ENCODE results near the gene NR2E3. TPM values are rescaled to one million over a fixed set of nuclear protein-coding genes. Genes with fewer than 3 reads are reported as not detected.

Gene NR2E3
- total and polyA plus RNA-seq, 9 of the 15 experiments (the other 6 are each of a cell fraction or from before 2014, with no cell fraction given) = not detected

GRCh38 chr15:71815301-71815700 is 4.9 kb downstream of the NR2E3 start:
- Histone ChIP-seq H3K27ac (ENCODE audit: extremely low read depth, low read depth, low read length) (no peak overlapping the region), H3K79me2 (ENCODE audit: control insufficient read depth, insufficient read depth, low read length) (no peaks in the 10 kb centered on the region), H3K27me3 (ENCODE audit: control insufficient read depth in 2 of 2, insufficient read depth in 2 of 2, low read length in 2 of 2) (peaks cover 19 to 58% of the 10 kb centered on the region in 2 experiments; a peak in 4 of 5 replicates), H3K4me1 (replicated peaks in 1 of 2; ENCODE audit: control insufficient read depth in 2 of 2, insufficient read depth in 2 of 2, low read length in 2 of 2) (no peaks in the 10 kb centered on the region), H3K4me3 (no peak overlapping the region), H3K9me1 (ENCODE audit: control insufficient read depth, insufficient read depth, low read length) (no peaks in the 10 kb centered on the region), H3K9me3 (replicated peaks; ENCODE audit: control insufficient read depth, insufficient read depth, low read depth, low read length) (no peaks in the 10 kb centered on the region), H3K4me2 (ENCODE audit: insufficient read depth, low read length) (no peak overlapping the region), H2AFZ (ENCODE audit: low read depth, low read length) (no peak overlapping the region), H3K9ac (ENCODE audit: insufficient read depth in 1 of 2, low read depth in 2 of 2, low read length in 2 of 2) (no peak overlapping the region), H4K20me1 (replicated peaks; ENCODE audit: control insufficient read depth, insufficient read depth, low read length) (no peaks in the 10 kb centered on the region; the same call in none of the 2 replicates), H3K36me3 (ENCODE audit: control insufficient read depth, insufficient read depth, low read length) (no peaks in the 10 kb centered on the region)
- ATAC-seq (no peak), FAIRE-seq (no peak), DNase-seq (ENCODE audit: extremely low read depth in 1 of 4, low spot score in 3 of 4) (no peak)
- TF ChIP-seq CCAR2 (IDR thresholded peaks at IDR 0.05; ENCODE audit: low read depth, low read length) (no peak), RNF2 (IDR thresholded peaks at IDR 0.05) (no peak), MTF1 (CRISPR knock-in tag; IDR thresholded peaks at IDR 0.05; ENCODE audit: borderline replicate concordance) (no peak), MLLT1 (IDR thresholded peaks at IDR 0.05) (no peak), KLF10 (CRISPR knock-in tag; IDR thresholded peaks at IDR 0.05) (no peak), HINFP (tag; conservative IDR thresholded peaks at IDR 0.05; ENCODE audit: low read depth) (no peak)
- CTCF ChIA-PET (ENCODE audit: low intra/inter-chr PET ratio) = no interaction called here
- no TSS peak for BruUV-seq (replicated peaks)
- in situ Hi-C loops (cut with MboI) (no loop called here), intact Hi-C loops (cut with micrococcal nuclease) (no loop called here)
- POLR2A ChIA-PET = no interaction called here
- 1% methylated on average over 3 of the region's 3 CpGs for WGBS (ENCODE audit: insufficient coverage, low coverage, missing lambda C conversion rate)

Measured in K562 (cell line).